Uterus (tissue), 4 donors: ENCODE data around the gene RTCB. TPM values are rescaled to one million over a fixed set of nuclear protein-coding genes. Genes with fewer than 3 reads are reported as not detected.

Experiments
- DNase-seq, 2 donors: peaks; one replicate each; pipeline ENCODE4 v3.0.0-alpha.2; 2019 to 2020
- H3K27ac ChIP-seq, 2 donors: fragments of 200-600 bp; sonication (generic); 1 replicate in 1 of 2; 2 replicates in 1 of 2; pipeline ENCODE4 v1.5.1; 2016 to 2018
- H3K27me3 ChIP-seq, 2 donors: fragments of 200-600 bp; sonication (generic); one replicate each; pipeline ENCODE4 v1.5.1; 2018 to 2019; ENCODE audit warnings: control low read depth in 1 of 2
- H3K36me3 ChIP-seq, 2 donors: fragments of 200-600 bp; sonication (generic); one replicate each; pipeline ENCODE4 v1.5.1; 2019; ENCODE audit warnings: control low read depth in 1 of 2
- H3K4me1 ChIP-seq, 2 donors: fragments of 200-600 bp; sonication (generic); one replicate each; pipeline ENCODE4 v1.5.1; 2018 to 2019; ENCODE audit warnings: control low read depth in 1 of 2
- H3K4me3 ChIP-seq, 2 donors: fragments of 200-600 bp; sonication (generic); 1 replicate in 1 of 2; 2 replicates in 1 of 2; pipeline ENCODE4 v1.5.1; 2018 to 2019; ENCODE audit warnings: mild to moderate bottlenecking in 1 of 2
- H3K9me3 ChIP-seq, 2 donors: fragments of 200-600 bp; sonication (generic); one replicate each; pipeline ENCODE4 v1.5.1; 2019; ENCODE audit warnings: control low read depth in 1 of 2
- CTCF ChIP-seq, 4 experiments: fragments of 200-600 bp in 2 of 4; fragments of 450-650 bp in 2 of 4; sonication (generic) in 2 of 4; IDR thresholded peaks; one replicate each; pipeline ENCODE4 v1.5.1; 2016 to 2019; ENCODE audit warnings: antibody characterized with exemption in 4 of 4, mild to moderate bottlenecking in 2 of 4, moderate library complexity in 1 of 4
- POLR2A ChIP-seq, 2 donors: fragments of 450-650 bp; IDR thresholded peaks; one replicate each; pipeline ENCODE4 v1.6.1; 2016; ENCODE audit warnings: antibody characterized with exemption in 2 of 2, mild to moderate bottlenecking in 1 of 2, moderate library complexity in 1 of 2
- intact Hi-C: fragments of 100-400 bp; cut with DNase I; formaldehyde crosslinking; loops from one replicate; pipeline ENCODE4 v1.15.1; 2023; ENCODE audit warnings: low total_unique reads
- total RNA-seq, 4 donors: library from RNA; depleted of rRNA in 3 of 4; stranded (reverse); fragments of >200 nt in 3 of 4; gene quantifications; one replicate each; pipeline versions ENCODE4 v1.1.0 to v1.2.4, GENCODE V29; 2014 to 2023
- donor health status: DM: yes; HTN: yes; CAD: no.

The RTCB gene
- total RNA-seq, 4 donors from 2014 or later = 57.2 to 118 (median 91.1) TPM

- no peaks in the 10 kb centered on the region for H3K4me1 ChIP-seq
- intact Hi-C loops = no loop called here
- DNase-seq = no peak
- no peaks in the 10 kb centered on the region for H3K36me3 ChIP-seq
- H3K4me3 ChIP-seq = no peak overlapping the region
- H3K27ac ChIP-seq = no peak overlapping the region
- TF ChIP-seq CTCF (IDR thresholded peaks at IDR 0.05) = no peak
- TF ChIP-seq POLR2A (IDR thresholded peaks at IDR 0.05) = no peak
- H3K27me3 ChIP-seq = no peaks in the 10 kb centered on the region
- no peaks in the 10 kb centered on the region for H3K9me3 ChIP-seq
These were observed 26.4 kb downstream of the RTCB start for GRCh38 chr22:32385681-32386080.

GRCh38 chr22:32380991-32381390 is 31.1 kb downstream of the RTCB start:
- no peak for DNase-seq
- intact Hi-C loops = no loop called here
- Histone ChIP-seq H3K9me3 (no peaks in the 10 kb centered on the region), H3K4me3 (no peak overlapping the region), H3K36me3 (no peaks in the 10 kb centered on the region), H3K4me1 (no peaks in the 10 kb centered on the region), H3K27ac (no peak overlapping the region), H3K27me3 (no peaks in the 10 kb centered on the region)
- TF ChIP-seq POLR2A (IDR thresholded peaks at IDR 0.05) (no peak), CTCF (IDR thresholded peaks at IDR 0.05) (no peak)

GRCh38 chr22:32378707-32379272 is 33.3 kb downstream of the RTCB start:
- H3K4me1 ChIP-seq = no peaks in the 10 kb centered on the region
- no peak overlapping the region for H3K27ac ChIP-seq
- no peaks in the 10 kb centered on the region for H3K9me3 ChIP-seq
- H3K36me3 ChIP-seq = no peaks in the 10 kb centered on the region
- intact Hi-C loops = no loop called here
- H3K4me3 ChIP-seq = no peak overlapping the region
- TF ChIP-seq CTCF (IDR thresholded peaks at IDR 0.05) (peak in 1 of 4 experiments; percentile 6), POLR2A (IDR thresholded peaks at IDR 0.05) (no peak)
- DNase-seq = no peak
- H3K27me3 ChIP-seq = no peaks in the 10 kb centered on the region

- intact Hi-C loops = no loop called here
- H3K4me3 ChIP-seq = no peak overlapping the region
These were observed 35.4 kb downstream of the RTCB start for GRCh38 chr22:32376681-32377080.

More at GRCh38 chr22:32376681-32377080, 35.4 kb downstream of the RTCB start:
- Histone ChIP-seq H3K36me3 (no peaks in the 10 kb centered on the region), H3K9me3 (no peaks in the 10 kb centered on the region), H3K27ac (no peak overlapping the region), H3K4me1 (no peaks in the 10 kb centered on the region), H3K27me3 (no peaks in the 10 kb centered on the region)
- DNase-seq = no peak
- no peak for TF ChIP-seq POLR2A (IDR thresholded peaks at IDR 0.05)
- no peak for TF ChIP-seq CTCF (IDR thresholded peaks at IDR 0.05)
